ENCODE data around the gene WRNIP1. TPM values are rescaled to one million over a fixed set of nuclear protein-coding genes. Genes with fewer than 3 reads are reported as not detected.

The WRNIP1 gene
- total and polyA plus RNA-seq, 2 of the 4 experiments (the other 2 are of a cell fraction) = 43.7 to 47.1 TPM

GRCh38 chr6:2805031-2805430 is 39.8 kb downstream of the WRNIP1 start:
- Histone ChIP-seq H3K36me3 (ENCODE audit: control insufficient read depth, insufficient read depth, low read length) (no peaks in the 10 kb centered on the region), H3K14ac (replicated peaks; ENCODE audit: low read depth, low read length) (no peak overlapping the region), H3K4me3 (ENCODE audit: insufficient read depth, low read depth, low read length) (no peak overlapping the region), H2BK20ac (ENCODE audit: low read depth, low read length) (no peak overlapping the region), H2BK120ac (ENCODE audit: low read depth, low read length) (no peak overlapping the region), H3K79me1 (ENCODE audit: low read depth in 1 of 2, low read length in 2 of 2) (peaks cover 6 to 17% of the 10 kb centered on the region in 2 experiments; a peak in 2 of 4 replicates), H3K56ac (ENCODE audit: extremely low read depth, insufficient read depth, low read length) (no peak overlapping the region), H4K5ac (ENCODE audit: low read depth, low read length) (no peak overlapping the region), H2BK15ac (ENCODE audit: low read depth, low read length) (no peak overlapping the region), H4K8ac (ENCODE audit: low read depth in 2 of 2, low read length in 2 of 2) (no peak overlapping the region), H3K23ac (ENCODE audit: low read depth, low read length) (no peak overlapping the region), H3K9me3 (ENCODE audit: control insufficient read depth, insufficient read depth, low read length) (no peaks in the 10 kb centered on the region), H3K18ac (ENCODE audit: low read depth, low read length) (no peak overlapping the region), H3K27me3 (ENCODE audit: control insufficient read depth, insufficient read depth, low read length) (no peaks in the 10 kb centered on the region), H2AK5ac (ENCODE audit: low read depth, low read length) (no peak overlapping the region), H2AFZ (replicated peaks; ENCODE audit: low read length, poor library complexity) (no peak overlapping the region), H2BK5ac (ENCODE audit: low read depth, low read length, poor library complexity, severe bottlenecking) (no peak overlapping the region), H3K27ac (ENCODE audit: insufficient read depth, low read length) (no peak overlapping the region), H2AK9ac (replicated peaks; ENCODE audit: low read depth, low read length, poor library complexity) (no peak overlapping the region), H3K9me1 (ENCODE audit: insufficient read depth, low read length) (peaks cover 22% of the 10 kb centered on the region), H3K9ac (ENCODE audit: low read depth, low read length) (no peak overlapping the region), H4K91ac (ENCODE audit: insufficient read depth, low read depth, low read length) (no peak overlapping the region), H4K20me1 (ENCODE audit: insufficient read depth, low read length) (no peaks in the 10 kb centered on the region), H3K4ac (ENCODE audit: low read depth, low read length) (no peak overlapping the region), H3K4me1 (ENCODE audit: control insufficient read depth, insufficient read depth, low read length) (peaks cover 2% of the 10 kb centered on the region; the same call in 1 of the 2 replicates), H3K4me2 (ENCODE audit: low read depth, low read length) (no peak overlapping the region)
- ChIA-PET CTCF (no interaction called here), POLR2A (ENCODE audit: unreplicated experiment) (no interaction called here)
- no peak for TF ChIP-seq RCOR1 (IDR thresholded peaks at IDR 0.05; ENCODE audit: insufficient replicate concordance, low read length)
- TF ChIP-seq MAFK (IDR thresholded peaks at IDR 0.05; ENCODE audit: low read depth, low read length) = no peak
- TF ChIP-seq FOS (IDR thresholded peaks at IDR 0.05; ENCODE audit: low read depth, low read length) = no peak
- in situ Hi-C loops (cut with MboI; ENCODE audit: low sequenced_read_pairs) (no loop called here), intact Hi-C loops (cut with micrococcal nuclease) (no loop called here), dilution Hi-C loops (cut with HindIII; ENCODE audit: low sequenced_read_pairs, unreplicated experiment) (no loop called here)
- WGBS, 2 experiments (ENCODE audit: extremely low coverage in 2 of 2, insufficient read length in 1 of 2) = 99% methylated on average over 10 of the region's 14 CpGs; no CpG with 5 or more reads in 1 of the 2 experiments
- no TSS peak for BruUV-seq (replicated peaks)
- no peak for ATAC-seq (ENCODE audit: low read depth)
- DNase-seq = no peak

Measured in IMR-90 (cell line).